ENCODE results near the gene ENAM.
"Not testable (repeated sequence)": the region's sequence is repeated elsewhere in the genome, so short reads cannot be mapped to it uniquely, and the experiment has no call there.

ENAM gene

DNA sequence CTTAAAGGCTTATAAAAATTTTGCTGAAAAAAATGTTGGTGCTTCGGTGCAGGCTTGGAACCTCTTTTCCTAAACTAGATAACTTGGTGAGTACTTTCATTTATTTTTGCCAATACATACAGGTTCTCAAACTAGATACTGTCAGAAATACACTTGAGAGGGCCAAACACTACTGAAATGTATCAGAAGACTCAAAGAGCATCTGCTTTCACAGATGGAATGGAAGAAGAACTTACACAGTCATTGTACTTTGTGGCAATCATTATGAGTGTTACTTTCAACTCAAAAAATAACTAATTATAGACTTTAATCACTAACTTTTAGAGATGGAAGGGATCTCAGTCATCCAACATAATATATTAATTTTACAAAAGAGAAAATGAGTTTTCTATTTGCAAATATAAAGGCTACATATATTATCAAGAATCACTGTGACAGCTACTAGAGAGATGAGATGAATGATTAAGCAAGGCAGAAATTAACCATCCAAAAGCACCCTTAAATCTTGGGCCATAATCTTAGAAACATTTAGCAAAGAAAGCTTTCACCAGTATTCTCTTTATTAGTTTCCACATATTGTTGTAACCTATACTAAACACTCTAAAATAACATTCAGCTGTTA, 1.0 kb downstream of the ENAM start:
- no peak for DNase-seq (ENCODE audit: low spot score)

DNA sequence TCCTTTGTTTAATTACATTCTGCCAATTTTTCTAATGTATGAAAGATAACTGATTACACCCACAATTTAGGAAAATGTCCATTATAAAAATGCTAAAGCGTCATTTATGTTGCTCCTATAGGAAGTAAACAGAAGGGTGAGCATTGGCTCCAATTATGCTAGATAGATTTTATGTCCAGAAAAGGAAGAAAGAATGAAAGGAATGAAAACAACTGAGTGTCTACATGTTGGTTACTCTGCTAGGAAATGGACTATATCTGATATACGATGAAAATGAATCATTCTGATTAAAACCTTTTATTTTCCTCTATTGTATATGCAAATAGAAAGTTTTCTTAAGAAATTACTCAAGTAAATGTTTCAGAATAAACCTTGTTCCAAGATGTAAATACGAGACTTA, 1.6 kb downstream of the ENAM start:
- no peak for DNase-seq (ENCODE audit: low spot score)

- no peak for DNase-seq (ENCODE audit: low spot score)
Measured at GRCh38 chr4:70632028-70632427, 3.5 kb downstream of the ENAM start.

DNA sequence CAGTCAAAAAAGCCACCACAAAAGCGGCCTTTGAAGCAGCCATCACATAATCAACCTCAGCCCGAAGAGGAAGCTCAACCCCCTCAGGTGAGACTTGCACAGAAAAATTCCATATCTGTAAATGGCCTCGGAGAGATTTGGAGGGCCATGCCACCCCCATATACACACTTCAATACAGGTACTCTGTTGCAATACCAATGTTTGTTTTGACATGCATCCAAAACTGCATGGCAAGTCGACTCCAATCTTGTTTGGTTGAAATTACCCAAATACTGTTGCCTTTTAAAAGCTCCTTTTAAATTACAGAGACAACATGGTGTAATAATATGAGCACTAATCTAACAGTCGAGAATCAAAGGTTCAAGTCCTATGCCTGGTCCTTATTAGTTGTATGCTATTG, 5.9 kb downstream of the ENAM start:
- no peak for DNase-seq (ENCODE audit: low spot score)

GRCh38 chr4:70637239-70637913, 8.8 kb downstream of the ENAM start:
- DNase-seq (ENCODE audit: low spot score), result no peak

DNA sequence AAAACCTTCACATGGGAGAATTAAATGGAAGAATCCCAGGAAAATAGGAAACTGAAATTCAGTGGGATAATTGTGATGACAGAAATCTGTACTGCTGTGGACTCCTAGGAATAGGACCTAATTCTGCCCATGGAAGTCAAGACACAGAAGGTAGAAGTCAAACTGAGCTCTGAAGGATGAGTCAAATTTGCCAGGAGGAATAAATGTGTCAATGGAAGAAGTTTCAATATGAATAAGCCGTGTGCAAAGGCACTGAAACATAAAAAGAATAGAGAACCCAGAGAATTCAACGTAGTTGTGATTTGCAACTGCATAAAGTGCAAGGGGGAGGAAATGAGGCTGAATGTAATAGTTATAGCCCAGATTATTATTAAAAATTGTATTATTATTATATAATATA, 11.6 kb downstream of the ENAM start:
- DNase-seq (ENCODE audit: low spot score), result no peak

GRCh38 chr4:70650741-70651140, 22.2 kb downstream of the ENAM start:
- not testable (repeated sequence) for DNase-seq (ENCODE audit: low spot score)

DNA sequence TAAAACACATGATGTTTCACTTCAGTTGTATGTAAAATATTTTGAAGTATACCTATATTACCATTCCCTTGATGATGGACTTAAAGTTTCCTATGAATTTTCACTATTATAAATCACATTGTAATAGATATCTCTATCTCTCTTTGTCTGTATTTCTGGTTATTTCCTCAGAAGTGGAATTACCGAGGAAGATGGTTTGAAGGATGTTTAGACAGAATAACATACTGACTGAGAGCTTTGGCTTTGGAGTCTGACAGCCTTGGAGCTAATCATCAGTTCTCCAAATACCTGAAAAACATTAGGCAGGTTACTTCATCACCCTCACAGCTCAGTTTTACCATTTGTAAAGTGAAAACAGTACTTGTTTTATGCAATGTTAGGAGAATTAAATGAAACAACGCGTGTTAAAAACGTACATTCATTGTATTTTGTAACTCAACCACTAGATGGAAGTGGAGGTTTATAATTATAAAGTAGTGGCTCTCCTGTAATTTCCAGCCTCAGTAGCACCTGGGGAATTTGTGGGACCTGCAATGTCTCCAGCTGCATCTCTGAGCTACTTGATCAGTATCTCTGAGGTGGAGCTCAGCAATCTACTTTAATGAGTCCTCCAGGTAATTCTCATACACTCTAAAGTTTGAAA, 23.4 kb downstream of the ENAM start:
- peak; percentile 37 for DNase-seq (ENCODE audit: low spot score)

GRCh38 chr4:70654605-70655011, 26.1 kb downstream of the ENAM start:
- no peak for DNase-seq (ENCODE audit: low spot score)

- no peak for DNase-seq (ENCODE audit: low spot score)
Measured at GRCh38 chr4:70657326-70657725, 28.8 kb downstream of the ENAM start.

DNA sequence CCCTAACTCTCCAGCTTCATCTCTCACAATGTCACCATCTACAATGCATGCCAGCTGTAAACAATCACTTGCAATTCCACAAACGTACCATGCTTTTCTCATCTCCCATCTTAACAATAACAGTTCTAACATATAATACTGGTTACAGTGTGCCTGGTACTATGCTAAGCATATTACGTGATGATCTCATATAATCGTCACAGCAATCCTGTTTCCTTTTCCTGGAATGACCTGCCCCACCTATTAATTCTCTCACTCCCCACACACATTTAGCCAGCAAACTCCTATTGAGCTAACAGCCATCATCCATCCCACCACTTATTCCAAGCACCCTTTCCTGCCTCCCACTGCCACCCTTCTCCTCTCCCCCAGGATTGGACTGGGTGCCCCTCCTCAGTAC, 29.9 kb downstream of the ENAM start:
- DNase-seq (ENCODE audit: low spot score), result no peak

DNA sequence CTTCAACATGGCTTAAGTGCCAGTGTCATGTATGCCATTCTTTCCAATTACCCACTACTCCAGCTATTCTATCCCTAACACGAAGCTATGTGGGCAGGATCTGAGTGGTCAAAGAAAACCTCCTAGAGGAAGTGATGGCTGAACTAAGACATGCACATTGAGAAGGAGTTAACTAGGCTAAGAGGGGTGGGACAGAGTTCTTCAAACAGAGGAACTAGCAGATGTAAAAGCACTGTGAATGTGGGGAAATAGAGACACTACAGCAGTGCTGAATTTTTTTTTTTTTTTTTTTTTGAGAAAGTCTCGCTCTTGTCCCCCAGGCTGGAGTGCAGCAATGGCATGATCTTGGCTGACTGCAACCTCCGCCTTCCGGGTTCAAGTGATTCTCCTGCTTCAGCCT, 31.6 kb downstream of the ENAM start:
- DNase-seq (ENCODE audit: low spot score), result no peak

DNA sequence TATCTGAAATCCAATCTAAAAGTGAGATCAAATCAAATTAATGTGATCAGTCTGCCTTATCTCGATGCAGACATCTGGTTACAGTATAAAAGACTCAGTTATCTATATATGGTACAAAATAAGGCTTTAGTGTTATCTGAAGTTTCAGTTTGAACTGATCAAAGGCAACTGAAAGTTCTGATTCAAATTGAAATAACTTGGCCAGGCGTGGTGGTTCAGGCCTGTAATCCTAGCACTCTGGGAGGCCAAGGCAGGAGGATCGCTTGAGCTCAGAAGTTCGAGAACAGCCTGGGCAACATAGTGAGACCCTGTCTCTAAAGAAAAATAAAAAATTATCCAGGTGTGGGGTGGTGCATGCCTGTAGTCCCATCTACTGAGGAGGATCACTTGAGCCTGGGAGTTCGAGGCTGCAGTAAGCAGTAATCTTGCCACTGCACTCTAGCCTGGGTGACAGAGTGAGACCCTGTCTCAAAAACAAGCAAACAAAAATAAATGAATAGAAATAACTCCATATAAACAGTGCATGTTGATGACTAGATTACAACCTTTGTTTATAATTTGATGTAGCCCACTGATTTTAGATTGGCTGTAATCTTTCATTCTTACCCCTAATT, 32.9 kb downstream of the ENAM start:
- DNase-seq (ENCODE audit: low spot score), result not testable (repeated sequence)

- no peak for DNase-seq (ENCODE audit: low spot score)
Measured at GRCh38 chr4:70666369-70666768, 37.8 kb downstream of the ENAM start, which contains the start of gene JCHAIN. JCHAIN (minus strand) TSS chr4:70666508; CDS start chr4:70666490, 18 bp downstream.

DNA sequence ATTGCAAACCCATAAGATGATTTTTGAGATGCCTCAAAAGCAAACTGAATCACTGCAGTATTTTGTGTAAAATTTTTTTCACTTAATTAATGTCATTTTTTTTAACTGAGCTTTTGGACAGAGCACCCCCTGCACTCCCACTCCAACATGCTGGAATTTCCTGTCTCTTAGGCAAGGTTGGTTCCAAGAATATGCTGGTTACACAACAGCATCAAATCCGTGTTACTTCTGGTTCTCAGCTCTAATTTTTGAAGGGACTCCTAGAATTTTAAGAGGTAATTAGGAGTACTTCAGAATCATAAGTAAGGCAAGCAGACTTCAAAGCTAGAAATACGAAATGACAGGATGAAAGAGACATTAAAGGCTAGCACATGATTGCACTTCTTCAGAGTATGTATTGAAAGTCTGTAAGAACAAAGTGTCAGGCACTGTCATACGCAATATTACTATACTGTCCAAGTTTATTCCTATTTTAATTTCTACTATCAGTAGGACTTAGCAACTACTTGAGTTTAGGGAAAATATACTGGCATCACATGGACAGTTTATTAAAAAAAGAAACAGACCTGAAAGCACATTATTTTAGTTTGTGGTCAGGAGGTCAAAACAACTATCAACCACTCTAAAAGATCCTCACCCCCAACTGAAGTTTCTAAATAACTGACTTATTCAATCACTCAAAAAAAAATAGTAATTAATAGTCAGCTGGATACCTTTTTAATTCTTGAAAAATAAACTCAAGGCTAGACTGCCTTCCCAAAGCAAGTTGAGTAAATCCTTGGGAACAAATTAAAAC, 39.4 kb downstream of the ENAM start:
- no peak for DNase-seq (ENCODE audit: low spot score)

DNA sequence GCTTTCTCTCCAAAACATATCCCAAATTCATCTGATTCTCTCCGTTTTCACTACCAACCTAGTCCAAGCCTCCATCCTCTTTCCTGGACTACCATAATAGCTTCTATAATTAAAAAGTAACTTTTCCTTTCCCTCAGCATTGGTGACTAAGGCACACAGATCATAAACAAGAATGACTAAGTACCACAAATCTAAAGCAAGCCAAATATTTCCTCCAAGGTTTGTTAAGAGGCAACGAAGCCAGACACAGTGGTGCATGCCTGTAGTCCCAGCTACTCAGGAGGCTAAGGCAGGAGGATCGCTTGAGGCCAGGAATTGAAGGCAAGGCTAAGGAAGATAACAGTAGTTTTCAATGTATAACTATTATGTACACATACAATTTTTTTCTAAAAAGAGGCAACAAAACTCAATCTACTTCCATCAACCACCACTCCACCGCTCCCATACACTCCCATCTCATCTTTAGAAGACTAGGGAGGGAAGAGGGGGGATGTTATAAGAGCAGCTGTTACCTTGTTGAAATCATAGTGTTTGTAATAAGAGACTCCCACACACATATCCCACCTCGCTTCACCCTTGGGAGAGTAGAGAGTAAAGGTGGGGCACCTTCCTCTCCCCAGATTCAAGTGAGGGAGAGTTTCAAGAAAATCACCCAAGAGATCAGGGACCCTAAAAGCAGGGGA, 41.9 kb downstream of the ENAM start:
- no peak for DNase-seq (ENCODE audit: low spot score)

GRCh38 chr4:70671091-70671490, 42.5 kb downstream of the ENAM start:
- DNase-seq (ENCODE audit: low spot score), result no peak

DNA sequence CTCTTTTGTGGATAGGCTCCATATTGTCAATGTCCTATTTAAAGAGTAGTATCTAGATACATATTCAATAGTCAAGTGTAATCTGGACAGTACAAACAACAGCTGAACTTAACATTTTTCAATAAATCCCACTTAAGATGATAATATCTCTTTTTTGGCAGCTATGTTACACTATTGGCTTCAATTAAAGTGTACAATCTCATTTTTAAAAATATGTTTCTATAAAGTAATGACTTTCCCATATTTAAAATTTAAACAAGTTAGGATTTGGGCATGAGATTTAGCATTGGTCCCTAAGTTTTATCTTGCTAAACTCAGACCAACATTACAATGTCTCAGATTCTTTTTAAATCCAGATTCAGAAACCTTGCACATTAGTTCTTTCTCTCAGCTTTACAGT, 45.6 kb downstream of the ENAM start:
- DNase-seq (ENCODE audit: low spot score), result no peak

DNA sequence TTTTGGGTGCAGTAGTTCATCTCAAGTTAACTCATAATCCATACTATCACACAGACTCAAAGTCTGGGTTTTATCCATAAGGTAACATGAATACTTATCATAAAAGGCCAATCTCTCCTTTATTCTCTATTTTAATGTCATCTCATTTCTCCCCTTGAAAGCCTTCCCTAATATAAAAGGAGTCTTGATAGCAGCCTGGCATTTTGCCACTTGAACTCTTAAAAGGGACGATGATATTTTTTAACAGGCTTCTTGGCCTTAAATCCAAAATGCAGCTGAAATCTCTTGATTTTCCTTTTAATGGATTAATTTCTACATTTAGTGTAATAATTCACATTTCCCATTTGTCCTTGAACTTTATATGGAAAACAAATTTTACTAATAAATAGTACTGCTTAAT, 46.2 kb downstream of the ENAM start:
- DNase-seq (ENCODE audit: low spot score), result no peak

DNA sequence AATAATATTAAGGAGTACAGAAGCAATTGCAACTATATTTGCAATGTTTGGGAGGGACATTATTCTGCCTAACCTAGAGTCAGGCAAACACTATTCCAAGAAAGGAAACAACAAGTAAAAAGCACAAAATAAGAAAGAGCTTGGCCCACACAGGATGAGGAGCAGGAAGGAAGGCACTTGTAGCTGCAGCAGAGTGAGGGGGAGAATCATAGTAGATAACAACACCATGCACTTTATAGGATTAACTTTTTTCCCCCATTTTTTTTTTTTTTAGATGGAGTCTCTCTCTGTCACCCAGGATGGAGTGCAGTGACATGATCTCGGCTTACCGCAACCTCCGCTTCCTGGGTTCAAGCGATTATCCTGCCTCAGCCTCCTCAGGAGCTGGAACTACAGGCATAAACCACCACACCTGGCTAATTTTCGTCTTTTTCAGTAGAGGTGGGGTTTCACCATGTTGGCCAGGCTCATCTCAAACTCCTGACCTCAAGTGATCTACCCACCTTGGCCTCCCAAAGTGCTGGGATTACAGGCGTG, 48.1 kb downstream of the ENAM start:
- no peak for DNase-seq (ENCODE audit: low spot score)

- peak; percentile 11 for DNase-seq (ENCODE audit: low spot score)
Measured at GRCh38 chr4:70678383-70678999, 49.9 kb downstream of the ENAM start.

All from CD4-positive, alpha-beta T cell treated with Interleukin-15 for 4 hours (primary cell).